Thyroid gland (tissue), 4 donors: ENCODE measurements around the gene SMAP2. TPM values are rescaled to one million over a fixed set of nuclear protein-coding genes. Genes with fewer than 3 reads are reported as not detected.

ENCODE experiments used
- DNase-seq, 2 donors: peaks; one replicate each; pipeline ENCODE4 v3.0.0-alpha.2; 2019
- H3K27ac ChIP-seq, 3 donors: fragments of 200-600 bp; sonication (generic); 1 replicate in 2 of 3; 2 replicates in 1 of 3; pipeline ENCODE4 v1.5.1; 2016 to 2019; ENCODE audit warnings: mild to moderate bottlenecking in 1 of 3, moderate library complexity in 1 of 3
- H3K27me3 ChIP-seq: fragments of 200-600 bp; sonication (generic); one replicate; pipeline ENCODE4 v1.5.1; 2019
- H3K36me3 ChIP-seq, 2 donors: fragments of 200-600 bp; sonication (generic); one replicate each; pipeline ENCODE4 v1.5.1; 2016 to 2019
- H3K4me1 ChIP-seq, 2 donors: fragments of 200-600 bp; sonication (generic); one replicate each; pipeline ENCODE4 v1.5.1; 2017 to 2019
- H3K4me3 ChIP-seq, 3 donors: fragments of 200-600 bp; sonication (generic); replicated peaks in 1 of 3; 1 replicate in 2 of 3; 2 replicates in 1 of 3; pipeline ENCODE4 v1.5.1; 2016; ENCODE audit warnings: mild to moderate bottlenecking in 1 of 3
- H3K9me3 ChIP-seq: fragments of 200-600 bp; sonication (generic); one replicate; pipeline ENCODE4 v1.5.1; 2017
- POLR2A ChIP-seq, 2 donors: fragments of 450-650 bp; IDR thresholded peaks; one replicate each; pipeline ENCODE4 v1.6.1; 2017; ENCODE audit warnings: antibody characterized with exemption in 2 of 2, mild to moderate bottlenecking in 2 of 2, moderate library complexity in 1 of 2
- WGBS, 2 donors: methylation state at CpG; one replicate each; pipeline ENCODE4 v1.1.5; 2017; 5-methylcytosine and 5-hydroxymethylcytosine counted together
- intact Hi-C: fragments of 100-400 bp; cut with DNase I; formaldehyde crosslinking; loops from one replicate; pipeline ENCODE4 v1.15.1; 2023
- total RNA-seq, 4 donors: library from RNA; depleted of rRNA; stranded (reverse); fragments of >200 nt; gene quantifications; one replicate each; pipeline ENCODE4 v1.2.3, GENCODE V29; 2016
- TF ChIP-seq, protein P1 (sequence below), 6 experiments: fragments of 200-600 bp in 3 of 6; fragments of 450-650 bp in 3 of 6; sonication (generic) in 3 of 6; IDR thresholded peaks; one replicate each; pipeline ENCODE4 v1.5.1; 2016 to 2019; ENCODE audit warnings: antibody characterized with exemption in 6 of 6, mild to moderate bottlenecking in 2 of 6, inconsistent platforms in 1 of 6, moderate library complexity in 1 of 6

Gene SMAP2
- total RNA-seq, 4 donors from 2014 or later: 21.9 to 29.3 (median 26.8) TPM

DNA sequence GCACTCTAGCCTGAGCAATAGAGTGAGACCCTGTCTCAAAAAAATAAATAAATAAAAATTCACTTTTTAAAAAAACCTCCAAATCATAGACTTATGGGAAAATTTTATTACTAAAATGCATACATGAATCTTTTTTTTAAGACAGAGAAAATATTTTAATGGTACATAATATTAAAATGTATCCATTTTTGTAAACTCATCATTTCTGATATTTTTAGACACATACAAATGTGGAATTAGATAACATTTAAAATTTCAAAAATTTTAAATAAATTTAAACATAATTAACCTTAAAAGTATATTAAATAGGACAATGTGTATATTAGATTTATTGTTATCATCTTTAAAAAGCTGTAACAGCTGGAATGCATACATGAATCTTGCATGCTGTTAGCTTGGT, 33.9 kb downstream of the SMAP2 start:
- Histone ChIP-seq H3K4me1 (peaks cover 0 to 2% of the 10 kb centered on the region in 2 donors), H3K4me3 (no peak overlapping the region), H3K27me3 (no peaks in the 10 kb centered on the region), H3K9me3 (no peaks in the 10 kb centered on the region), H3K36me3 (no peaks in the 10 kb centered on the region), H3K27ac (no peak overlapping the region)
- TF ChIP-seq, protein P1, sequence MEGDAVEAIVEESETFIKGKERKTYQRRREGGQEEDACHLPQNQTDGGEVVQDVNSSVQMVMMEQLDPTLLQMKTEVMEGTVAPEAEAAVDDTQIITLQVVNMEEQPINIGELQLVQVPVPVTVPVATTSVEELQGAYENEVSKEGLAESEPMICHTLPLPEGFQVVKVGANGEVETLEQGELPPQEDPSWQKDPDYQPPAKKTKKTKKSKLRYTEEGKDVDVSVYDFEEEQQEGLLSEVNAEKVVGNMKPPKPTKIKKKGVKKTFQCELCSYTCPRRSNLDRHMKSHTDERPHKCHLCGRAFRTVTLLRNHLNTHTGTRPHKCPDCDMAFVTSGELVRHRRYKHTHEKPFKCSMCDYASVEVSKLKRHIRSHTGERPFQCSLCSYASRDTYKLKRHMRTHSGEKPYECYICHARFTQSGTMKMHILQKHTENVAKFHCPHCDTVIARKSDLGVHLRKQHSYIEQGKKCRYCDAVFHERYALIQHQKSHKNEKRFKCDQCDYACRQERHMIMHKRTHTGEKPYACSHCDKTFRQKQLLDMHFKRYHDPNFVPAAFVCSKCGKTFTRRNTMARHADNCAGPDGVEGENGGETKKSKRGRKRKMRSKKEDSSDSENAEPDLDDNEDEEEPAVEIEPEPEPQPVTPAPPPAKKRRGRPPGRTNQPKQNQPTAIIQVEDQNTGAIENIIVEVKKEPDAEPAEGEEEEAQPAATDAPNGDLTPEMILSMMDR (IDR thresholded peaks at IDR 0.05): no peak
- TF ChIP-seq POLR2A (IDR thresholded peaks at IDR 0.05): no peak
- intact Hi-C loops: loop anchor here (10.0 kb wide), 1 partner anchor 73 kb away; no protein-coding TSS in a partner anchor
- no peak for DNase-seq

DNA sequence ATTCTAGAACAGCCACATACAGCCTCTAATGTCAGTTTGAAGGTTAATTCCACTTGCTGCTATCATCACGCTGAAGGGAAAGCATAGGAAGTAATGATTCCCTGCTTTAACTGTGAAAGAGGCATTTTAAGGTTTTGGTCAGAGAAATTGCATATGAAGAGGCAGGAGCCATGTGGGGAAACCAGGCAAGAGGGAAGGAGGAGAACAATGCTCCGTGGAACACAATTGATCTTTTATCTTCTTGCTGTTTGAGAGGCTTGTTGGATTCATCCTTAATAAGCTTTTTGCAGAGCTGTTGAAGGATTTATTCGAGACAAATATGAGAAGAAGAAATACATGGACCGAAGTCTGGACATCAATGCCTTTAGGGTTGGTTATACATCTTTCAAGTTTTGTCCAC, 35.9 kb downstream of the SMAP2 start:
- DNase-seq: no peak
- TF ChIP-seq, protein P1 (IDR thresholded peaks at IDR 0.05): no peak
- no peak for TF ChIP-seq POLR2A (IDR thresholded peaks at IDR 0.05)
- 85 to 86% methylated on average over 4 of the region's 4 CpGs for WGBS, 2 donors
- Histone ChIP-seq H3K4me1 (peaks cover 0 to 2% of the 10 kb centered on the region in 2 donors), H3K27me3 (no peaks in the 10 kb centered on the region), H3K36me3 (peaks cover 0 to 5% of the 10 kb centered on the region in 2 donors), H3K9me3 (no peaks in the 10 kb centered on the region), H3K4me3 (no peak overlapping the region), H3K27ac (no peak overlapping the region)
- intact Hi-C loops: loop anchor here (10.0 kb wide), 1 partner anchor 75 kb away; no protein-coding TSS in a partner anchor

DNA sequence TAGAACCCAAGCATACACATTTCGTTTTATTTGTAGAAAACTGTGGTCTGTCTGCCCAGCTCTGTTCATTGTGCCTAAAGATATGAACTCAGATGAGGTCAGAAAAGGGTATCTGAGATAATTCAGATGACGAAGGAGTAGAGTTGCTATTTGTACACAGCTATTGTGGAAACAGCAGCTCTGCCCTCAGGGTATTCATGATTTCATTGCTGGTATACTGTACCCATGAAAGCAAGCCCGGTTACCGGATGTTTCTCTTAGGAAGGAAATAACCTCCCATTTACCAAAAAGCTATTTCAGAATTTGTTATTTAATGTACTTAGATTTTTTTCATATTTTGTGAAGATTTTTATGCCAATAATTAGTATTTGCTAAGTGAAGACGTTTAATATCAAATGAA, 37.8 kb downstream of the SMAP2 start:
- H3K4me1 ChIP-seq: no peaks in the 10 kb centered on the region
- H3K4me3 ChIP-seq: no peak overlapping the region
- DNase-seq: no peak
- no peaks in the 10 kb centered on the region for H3K9me3 ChIP-seq
- H3K27me3 ChIP-seq: no peaks in the 10 kb centered on the region
- H3K27ac ChIP-seq: no peak overlapping the region
- peaks cover 0 to 16% of the 10 kb centered on the region in 2 donors for H3K36me3 ChIP-seq
- WGBS, 2 donors: 90 to 92% methylated on average over 5 of the region's 5 CpGs
- TF ChIP-seq, protein P1 (IDR thresholded peaks at IDR 0.05): no peak
- TF ChIP-seq POLR2A (IDR thresholded peaks at IDR 0.05): no peak
- intact Hi-C loops: no loop called here

DNA sequence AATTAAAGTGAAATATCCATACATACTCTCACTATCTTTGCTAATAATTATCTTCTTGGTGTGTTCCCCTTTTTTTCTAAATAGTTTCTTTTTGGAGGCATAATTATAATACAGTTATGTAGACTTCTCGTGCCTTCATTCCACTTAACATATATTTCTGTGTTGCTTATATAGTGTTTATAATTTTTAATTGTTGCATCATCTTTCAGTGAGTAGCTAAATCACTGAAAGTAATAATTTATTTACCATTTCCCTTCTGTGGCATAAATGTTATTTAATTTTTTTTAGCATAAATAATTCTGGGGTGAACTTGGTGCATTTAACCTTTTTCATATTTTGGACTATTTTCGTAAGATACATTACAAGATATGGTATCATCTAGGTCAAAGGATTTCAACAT, 38.3 kb downstream of the SMAP2 start:
- intact Hi-C loops: no loop called here
- DNase-seq: no peak

DNA sequence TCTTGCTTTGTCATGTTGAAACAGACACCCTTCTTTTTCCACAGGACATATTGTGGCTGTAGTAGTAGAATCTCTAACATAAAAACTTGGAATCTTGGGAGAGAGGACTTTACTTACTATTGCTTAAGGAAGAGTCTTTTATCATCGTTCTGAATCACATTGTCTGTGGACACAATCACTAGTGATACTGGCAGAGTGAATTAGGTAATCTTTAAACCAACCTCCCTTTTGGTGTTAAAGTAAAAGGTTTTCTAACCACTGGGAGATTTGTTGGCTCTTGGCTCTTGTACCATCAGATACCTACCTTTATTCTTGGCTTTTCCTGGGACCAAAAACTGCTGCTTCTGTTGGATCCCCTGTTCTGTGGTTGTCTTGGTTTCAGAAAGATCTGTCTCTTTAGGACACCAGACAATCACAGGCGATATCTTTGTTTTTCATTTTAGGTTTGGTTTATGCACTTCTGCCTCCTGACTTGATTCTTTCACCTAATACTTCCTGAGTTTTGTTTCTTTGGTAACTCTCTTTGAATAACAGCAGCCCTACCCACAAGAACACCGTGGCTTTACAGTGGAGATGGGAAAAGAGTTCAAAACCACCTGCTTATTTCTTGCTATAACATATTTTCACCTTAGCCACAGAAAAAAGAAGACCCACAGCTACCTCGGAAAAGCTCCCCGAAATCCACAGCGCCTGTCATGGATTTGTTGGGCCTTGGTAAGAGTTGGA, 40.2 kb downstream of the SMAP2 start:
- 88 to 92% methylated on average over 6 of the region's 6 CpGs for WGBS, 2 donors
- intact Hi-C loops: no loop called here
- Histone ChIP-seq H3K27ac (no peak overlapping the region), H3K4me3 (no peak overlapping the region), H3K27me3 (no peaks in the 10 kb centered on the region), H3K4me1 (no peaks in the 10 kb centered on the region), H3K9me3 (no peaks in the 10 kb centered on the region), H3K36me3 (peaks cover 0 to 29% of the 10 kb centered on the region in 2 donors)
- TF ChIP-seq, protein P1 (IDR thresholded peaks at IDR 0.05): no peak
- TF ChIP-seq POLR2A (IDR thresholded peaks at IDR 0.05): no peak
- DNase-seq: no peak

More for the DNA sequence above, 38.3 kb downstream of the SMAP2 start:
- Histone ChIP-seq H3K36me3 (peaks cover 0 to 21% of the 10 kb centered on the region in 2 donors), H3K27me3 (no peaks in the 10 kb centered on the region), H3K4me1 (no peaks in the 10 kb centered on the region), H3K27ac (no peak overlapping the region), H3K9me3 (no peaks in the 10 kb centered on the region), H3K4me3 (no peak overlapping the region)
- TF ChIP-seq, protein P1 (IDR thresholded peaks at IDR 0.05): no peak
- TF ChIP-seq POLR2A (IDR thresholded peaks at IDR 0.05): no peak
- 94 to 97% methylated on average over 2 of the region's 2 CpGs for WGBS, 2 donors
